ENCODE results near the gene INSL3. TPM values are rescaled to one million over a fixed set of nuclear protein-coding genes. Genes with fewer than 3 reads are reported as not detected.

Gene INSL3
- total and polyA plus RNA-seq, 2 donors (not counting 1 experiment from before 2014, with no cell fraction given), result not detected

- H3K27me3 ChIP-seq (ENCODE audit: control insufficient read depth, insufficient read depth, low read length), result no peaks in the 10 kb centered on the region
- no peaks in the 10 kb centered on the region for H3K9me3 ChIP-seq (ENCODE audit: control insufficient read depth, insufficient read depth, low read depth, low read length)
- TF ChIP-seq CTCF (conservative IDR thresholded peaks at IDR 0.05 in 1 of 2, IDR thresholded peaks at IDR 0.05 in 1 of 2; ENCODE audit: low read depth in 1 of 2, low read length in 2 of 2) (no peak), EZH2 (IDR thresholded peaks at IDR 0.05; ENCODE audit: low read length, missing control alignments) (no peak)
- H3K36me3 ChIP-seq (ENCODE audit: control insufficient read depth, insufficient read depth, low read length), result peaks cover 26% of the 10 kb centered on the region
- H3K79me2 ChIP-seq (ENCODE audit: control insufficient read depth, insufficient read depth, low read length), result peaks cover 29% of the 10 kb centered on the region
- peak overlapping the region; percentile 93 for H3K9ac ChIP-seq (ENCODE audit: insufficient read depth, low read length)
- H3K4me2 ChIP-seq (ENCODE audit: extremely low read depth, insufficient read depth, low read length), result peak overlapping the region; percentile 92
- H3K4me3 ChIP-seq (replicated peaks in 1 of 4; ENCODE audit: control extremely low read depth in 1 of 4, insufficient read depth in 1 of 4, low read depth in 3 of 4, low read length in 4 of 4), result peak overlapping the region; percentile 92 to 100 (median 100)
- no peak for DNase-seq (ENCODE audit: low read depth in 2 of 2)
- H3K4me1 ChIP-seq (ENCODE audit: control insufficient read depth, extremely low read depth, insufficient read depth, low read length), result no peaks in the 10 kb centered on the region
- H3K27ac ChIP-seq (ENCODE audit: insufficient read depth, low read length), result peak overlapping the region; percentile 88
- no peak overlapping the region for H2AFZ ChIP-seq (ENCODE audit: low read length)
- H4K20me1 ChIP-seq (ENCODE audit: control insufficient read depth, extremely low read depth, insufficient read depth, low read length), result no peaks in the 10 kb centered on the region
These were observed 39.7 kb upstream of the INSL3 start for GRCh38 chr19:17860993-17861360.

GRCh38 chr19:17860331-17860992, 39.1 kb upstream of the INSL3 start:
- Histone ChIP-seq H2AFZ (ENCODE audit: low read length) (no peak overlapping the region), H3K27me3 (ENCODE audit: control insufficient read depth, insufficient read depth, low read length) (no peaks in the 10 kb centered on the region), H3K9ac (ENCODE audit: insufficient read depth, low read length) (peak overlapping the region; percentile 93), H3K36me3 (ENCODE audit: control insufficient read depth, insufficient read depth, low read length) (peaks cover 25% of the 10 kb centered on the region), H3K79me2 (ENCODE audit: control insufficient read depth, insufficient read depth, low read length) (peaks cover 29% of the 10 kb centered on the region), H3K4me2 (ENCODE audit: extremely low read depth, insufficient read depth, low read length) (peak overlapping the region; percentile 92), H4K20me1 (ENCODE audit: control insufficient read depth, extremely low read depth, insufficient read depth, low read length) (no peaks in the 10 kb centered on the region), H3K4me1 (ENCODE audit: control insufficient read depth, extremely low read depth, insufficient read depth, low read length) (no peaks in the 10 kb centered on the region), H3K9me3 (ENCODE audit: control insufficient read depth, insufficient read depth, low read depth, low read length) (no peaks in the 10 kb centered on the region), H3K27ac (ENCODE audit: insufficient read depth, low read length) (peak overlapping the region; percentile 88), H3K4me3 (replicated peaks in 1 of 4; ENCODE audit: control extremely low read depth in 1 of 4, insufficient read depth in 1 of 4, low read depth in 3 of 4, low read length in 4 of 4) (peak overlapping the region; percentile 92 to 100 (median 100))
- no peak for DNase-seq (ENCODE audit: low read depth in 2 of 2)
- TF ChIP-seq CTCF (conservative IDR thresholded peaks at IDR 0.05 in 1 of 2, IDR thresholded peaks at IDR 0.05 in 1 of 2; ENCODE audit: low read depth in 1 of 2, low read length in 2 of 2) (no peak), EZH2 (IDR thresholded peaks at IDR 0.05; ENCODE audit: low read length, missing control alignments) (no peak)

GRCh38 chr19:17859533-17860330, 38.4 kb upstream of the INSL3 start, which contains the start of gene RPL18A:
Gene RPL18A, plus strand, starts transcription at chr19:17859910. Its CDS starts 47 bp downstream, at chr19:17859957.
- TF ChIP-seq EZH2 (IDR thresholded peaks at IDR 0.05; ENCODE audit: low read length, missing control alignments), result no peak
- TF ChIP-seq CTCF (conservative IDR thresholded peaks at IDR 0.05 in 1 of 2, IDR thresholded peaks at IDR 0.05 in 1 of 2; ENCODE audit: low read depth in 1 of 2, low read length in 2 of 2), result peak; percentile 78
- Histone ChIP-seq H3K4me3 (replicated peaks in 1 of 4; ENCODE audit: control extremely low read depth in 1 of 4, insufficient read depth in 1 of 4, low read depth in 3 of 4, low read length in 4 of 4) (peak within 1 kb of the TSS; percentile 92 to 100 (median 100)), H3K36me3 (ENCODE audit: control insufficient read depth, insufficient read depth, low read length) (peaks cover 24% of the 10 kb centered on the region), H3K27ac (ENCODE audit: insufficient read depth, low read length) (peak within 1 kb of the TSS; percentile 88), H3K79me2 (ENCODE audit: control insufficient read depth, insufficient read depth, low read length) (peaks cover 29% of the 10 kb centered on the region), H3K4me1 (ENCODE audit: control insufficient read depth, extremely low read depth, insufficient read depth, low read length) (no peaks in the 10 kb centered on the region), H3K27me3 (ENCODE audit: control insufficient read depth, insufficient read depth, low read length) (no peaks in the 10 kb centered on the region), H3K9me3 (ENCODE audit: control insufficient read depth, insufficient read depth, low read depth, low read length) (no peaks in the 10 kb centered on the region), H3K4me2 (ENCODE audit: extremely low read depth, insufficient read depth, low read length) (peak within 1 kb of the TSS; percentile 92), H4K20me1 (ENCODE audit: control insufficient read depth, extremely low read depth, insufficient read depth, low read length) (no peaks in the 10 kb centered on the region), H2AFZ (ENCODE audit: low read length) (peak within 1 kb of the TSS; percentile 60), H3K9ac (ENCODE audit: insufficient read depth, low read length) (peak within 1 kb of the TSS; percentile 93)
- DNase-seq (ENCODE audit: low read depth in 2 of 2), result peak; percentile 100
